Measurements from ENCODE around the gene RNF149.

Gene RNF149

DNA sequence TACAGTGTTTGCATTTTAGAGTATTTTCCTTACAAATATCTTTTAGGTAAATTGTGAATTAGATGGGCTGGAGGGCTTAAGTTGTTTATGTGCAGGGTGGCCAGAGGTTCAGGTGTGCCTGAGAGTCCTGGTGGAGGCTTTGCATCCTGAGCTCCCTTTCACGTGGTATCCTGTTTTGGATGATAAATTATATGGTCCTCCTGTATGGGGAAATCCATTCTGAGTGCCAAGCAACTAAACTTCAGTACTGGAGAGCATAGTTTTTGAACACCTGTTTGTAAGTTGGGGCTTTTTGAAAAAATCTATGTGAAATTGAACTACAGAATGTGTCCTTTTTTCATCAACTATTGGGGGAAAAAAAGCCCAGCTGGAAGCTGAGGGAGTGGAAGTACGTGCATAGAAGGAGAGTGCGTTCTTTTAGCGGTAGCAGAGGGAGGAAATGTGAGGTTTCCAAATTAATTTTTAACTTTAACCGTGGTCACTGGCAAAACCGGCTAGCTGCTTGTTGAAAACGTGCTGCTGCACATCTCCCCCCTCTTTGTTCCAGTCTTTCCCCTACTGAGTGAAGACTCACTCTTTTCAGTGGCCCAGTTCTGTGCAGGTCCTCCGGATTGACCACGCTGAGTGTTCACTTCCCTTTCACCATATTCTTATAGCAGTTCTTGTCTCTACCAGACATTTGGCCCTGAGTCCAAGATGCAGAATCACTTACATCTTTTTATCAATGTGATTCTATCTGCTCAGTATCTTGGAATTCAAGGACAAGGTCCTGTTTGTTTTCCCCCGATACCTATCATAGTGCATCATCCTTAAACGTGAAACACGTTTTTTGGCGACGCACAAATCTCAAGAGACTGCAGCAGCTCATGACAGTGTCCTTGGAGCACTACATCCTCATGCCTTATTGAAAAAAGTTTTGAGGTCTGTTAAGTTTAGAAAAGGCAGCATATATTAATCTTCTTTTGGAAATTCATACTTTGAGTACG is 40.5 kb downstream of the RNF149 start:
- H3K18ac ChIP-seq (ENCODE audit: low read depth in 1 of 2, low read length in 2 of 2) = no peak overlapping the region
- no peaks in the 10 kb centered on the region for H3K27me3 ChIP-seq (ENCODE audit: control insufficient read depth in 1 of 2, insufficient read depth in 1 of 2, low read length in 2 of 2)
- peaks cover 6% of the 10 kb centered on the region for H3K4me1 ChIP-seq (ENCODE audit: control insufficient read depth, insufficient read depth, low read depth, low read length)
- peak overlapping the region; percentile 41 for H3K4me2 ChIP-seq (ENCODE audit: low read length, poor library complexity, severe bottlenecking)
- H3K23ac ChIP-seq (ENCODE audit: low read length in 2 of 2) = no peak overlapping the region
- H4K91ac ChIP-seq (ENCODE audit: low read length) = no peak overlapping the region
- no peak overlapping the region for H3K14ac ChIP-seq (ENCODE audit: low read length in 2 of 2)
- peaks cover 18 to 97% of the 10 kb centered on the region in 2 experiments for H3K36me3 ChIP-seq (ENCODE audit: control insufficient read depth in 1 of 2, insufficient read depth in 2 of 2, low read depth in 1 of 2, low read length in 2 of 2)
- no peaks in the 10 kb centered on the region for H3K9me3 ChIP-seq (ENCODE audit: control insufficient read depth, low read length)
- H3K4ac ChIP-seq (ENCODE audit: low read depth in 1 of 2, low read length in 2 of 2) = no peak overlapping the region
- H3K4me3 ChIP-seq (ENCODE audit: insufficient read depth in 1 of 2, low read depth in 1 of 2, low read length in 2 of 2) = no peak overlapping the region
- no peak overlapping the region for H2AFZ ChIP-seq (ENCODE audit: low read depth, low read length)
- peak overlapping the region; percentile 78 for H3K27ac ChIP-seq (ENCODE audit: low read length, poor library complexity, severe bottlenecking)
- H3K79me1 ChIP-seq (replicated peaks; ENCODE audit: low read length, poor library complexity, severe bottlenecking) = peaks cover 24% of the 10 kb centered on the region
- H3K9ac ChIP-seq (ENCODE audit: low read length) = no peak overlapping the region
- no peak for DNase-seq
- no peak overlapping the region for H2AK5ac ChIP-seq (ENCODE audit: low read length, severe bottlenecking)
- no peak overlapping the region for H2BK15ac ChIP-seq (ENCODE audit: low read depth, poor library complexity, severe bottlenecking)
- H2BK5ac ChIP-seq (ENCODE audit: low read depth, low read length, poor library complexity, severe bottlenecking) = no peak overlapping the region
- no peak overlapping the region for H2BK120ac ChIP-seq (ENCODE audit: low read depth, low read length)
- WGBS = 97% methylated on average over 15 of the region's 15 CpGs
- no peak overlapping the region for H2BK12ac ChIP-seq (ENCODE audit: low read length in 2 of 2)
- H4K8ac ChIP-seq (ENCODE audit: low read length) = no peak overlapping the region

DNA sequence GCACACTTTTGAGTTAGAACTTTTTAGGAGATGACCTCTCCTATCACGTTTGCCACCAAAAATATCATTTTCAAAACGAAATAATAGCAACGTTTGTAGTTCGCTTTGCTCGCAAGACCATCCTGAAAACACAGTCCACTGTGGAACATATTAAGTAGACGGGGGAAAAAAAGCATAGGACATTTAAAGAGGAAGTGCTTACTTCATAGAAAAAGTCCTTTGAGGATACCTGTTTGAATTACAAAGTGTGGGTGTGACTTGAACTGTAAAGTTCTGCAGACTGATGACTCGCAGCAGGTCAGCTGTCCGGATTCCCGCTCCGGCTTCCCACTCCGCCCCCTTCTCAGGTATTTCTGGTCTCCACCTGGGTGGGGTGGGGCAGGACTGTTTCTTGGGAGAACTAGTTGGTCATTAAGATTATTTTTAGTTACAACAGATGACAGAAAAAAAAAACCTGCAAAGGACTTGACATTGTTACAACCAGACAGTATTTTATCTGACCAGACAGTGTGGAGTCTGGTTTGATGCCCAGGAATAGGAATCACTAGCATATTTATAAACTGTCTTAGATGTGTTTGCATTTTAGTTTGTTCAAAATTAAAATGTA is 42.5 kb downstream of the RNF149 start:
- Histone ChIP-seq H3K23ac (ENCODE audit: low read length in 2 of 2) (no peak overlapping the region), H2BK120ac (ENCODE audit: low read depth, low read length) (no peak overlapping the region), H4K8ac (ENCODE audit: low read length) (no peak overlapping the region), H3K14ac (ENCODE audit: low read length in 2 of 2) (no peak overlapping the region), H3K79me1 (replicated peaks; ENCODE audit: low read length, poor library complexity, severe bottlenecking) (peaks cover 28% of the 10 kb centered on the region), H4K91ac (ENCODE audit: low read length) (no peak overlapping the region), H2BK15ac (ENCODE audit: low read depth, poor library complexity, severe bottlenecking) (no peak overlapping the region), H2BK5ac (ENCODE audit: low read depth, low read length, poor library complexity, severe bottlenecking) (no peak overlapping the region), H3K18ac (ENCODE audit: low read depth in 1 of 2, low read length in 2 of 2) (no peak overlapping the region), H3K9ac (ENCODE audit: low read length) (no peak overlapping the region), H3K36me3 (ENCODE audit: control insufficient read depth in 1 of 2, insufficient read depth in 2 of 2, low read depth in 1 of 2, low read length in 2 of 2) (peaks cover 21 to 93% of the 10 kb centered on the region in 2 experiments), H3K4me2 (ENCODE audit: low read length, poor library complexity, severe bottlenecking) (no peak overlapping the region), H3K4me1 (ENCODE audit: control insufficient read depth, insufficient read depth, low read depth, low read length) (peaks cover 4% of the 10 kb centered on the region), H3K4me3 (ENCODE audit: insufficient read depth in 1 of 2, low read depth in 1 of 2, low read length in 2 of 2) (no peak overlapping the region), H2AK5ac (ENCODE audit: low read length, severe bottlenecking) (no peak overlapping the region), H3K4ac (ENCODE audit: low read depth in 1 of 2, low read length in 2 of 2) (no peak overlapping the region), H3K27me3 (ENCODE audit: control insufficient read depth in 1 of 2, insufficient read depth in 1 of 2, low read length in 2 of 2) (no peaks in the 10 kb centered on the region), H2AFZ (ENCODE audit: low read depth, low read length) (no peak overlapping the region), H3K9me3 (ENCODE audit: control insufficient read depth, low read length) (no peaks in the 10 kb centered on the region), H2BK12ac (ENCODE audit: low read length in 2 of 2) (no peak overlapping the region), H3K27ac (ENCODE audit: low read length, poor library complexity, severe bottlenecking) (no peak overlapping the region)
- DNase-seq = no peak
- 81% methylated on average over 11 of the region's 11 CpGs for WGBS

DNA sequence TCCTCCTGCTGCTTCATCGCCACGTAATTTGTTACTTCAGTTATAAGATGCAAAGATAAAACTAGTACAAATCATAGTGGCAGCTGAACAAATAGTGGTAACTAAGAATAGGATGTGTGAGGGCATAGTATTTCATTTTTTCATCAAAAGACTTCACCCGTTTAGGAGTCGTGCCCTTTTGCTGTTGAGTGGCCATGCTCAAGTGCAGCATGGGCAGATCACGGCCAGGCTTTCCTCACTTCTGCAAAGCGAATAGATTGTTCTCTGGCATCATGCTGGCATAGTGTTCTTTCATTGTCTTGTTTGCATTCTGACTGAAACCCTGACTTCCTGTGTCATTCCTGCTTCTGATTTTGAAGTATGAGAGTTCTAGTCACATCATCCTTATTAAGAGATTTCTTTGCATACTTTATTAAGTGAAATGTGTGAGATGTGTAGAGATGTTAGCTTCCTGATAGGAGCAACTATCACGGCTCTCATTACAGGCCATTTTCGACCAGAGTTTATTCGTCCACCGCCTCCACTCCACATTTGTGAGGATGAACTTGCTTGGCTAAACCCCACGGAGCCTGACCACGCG is 44.1 kb downstream of the RNF149 start:
- no peak overlapping the region for H4K8ac ChIP-seq (ENCODE audit: low read length)
- no peak overlapping the region for H3K4me3 ChIP-seq (ENCODE audit: insufficient read depth in 1 of 2, low read depth in 1 of 2, low read length in 2 of 2)
- H4K91ac ChIP-seq (ENCODE audit: low read length) = no peak overlapping the region
- H2BK120ac ChIP-seq (ENCODE audit: low read depth, low read length) = no peak overlapping the region
- H2BK15ac ChIP-seq (ENCODE audit: low read depth, poor library complexity, severe bottlenecking) = no peak overlapping the region
- H3K79me1 ChIP-seq (replicated peaks; ENCODE audit: low read length, poor library complexity, severe bottlenecking) = peaks cover 26% of the 10 kb centered on the region
- H3K4me2 ChIP-seq (ENCODE audit: low read length, poor library complexity, severe bottlenecking) = no peak overlapping the region
- H3K27me3 ChIP-seq (ENCODE audit: control insufficient read depth in 1 of 2, insufficient read depth in 1 of 2, low read length in 2 of 2) = no peaks in the 10 kb centered on the region
- H3K4me1 ChIP-seq (ENCODE audit: control insufficient read depth, insufficient read depth, low read depth, low read length) = peaks cover 4% of the 10 kb centered on the region
- H3K36me3 ChIP-seq (ENCODE audit: control insufficient read depth in 1 of 2, insufficient read depth in 2 of 2, low read depth in 1 of 2, low read length in 2 of 2) = peaks cover 19 to 87% of the 10 kb centered on the region in 2 experiments
- no peak overlapping the region for H3K27ac ChIP-seq (ENCODE audit: low read length, poor library complexity, severe bottlenecking)
- H2BK5ac ChIP-seq (ENCODE audit: low read depth, low read length, poor library complexity, severe bottlenecking) = no peak overlapping the region
- H2BK12ac ChIP-seq (ENCODE audit: low read length in 2 of 2) = no peak overlapping the region
- WGBS = over 99% methylated on average over 11 of the region's 13 CpGs
- no peak overlapping the region for H3K9ac ChIP-seq (ENCODE audit: low read length)
- H3K23ac ChIP-seq (ENCODE audit: low read length in 2 of 2) = no peak overlapping the region
- H3K18ac ChIP-seq (ENCODE audit: low read depth in 1 of 2, low read length in 2 of 2) = no peak overlapping the region
- H3K4ac ChIP-seq (ENCODE audit: low read depth in 1 of 2, low read length in 2 of 2) = no peak overlapping the region
- no peak overlapping the region for H2AK5ac ChIP-seq (ENCODE audit: low read length, severe bottlenecking)
- no peaks in the 10 kb centered on the region for H3K9me3 ChIP-seq (ENCODE audit: control insufficient read depth, low read length)
- DNase-seq = no peak
- no peak overlapping the region for H3K14ac ChIP-seq (ENCODE audit: low read length in 2 of 2)
- H2AFZ ChIP-seq (ENCODE audit: low read depth, low read length) = no peak overlapping the region

DNA sequence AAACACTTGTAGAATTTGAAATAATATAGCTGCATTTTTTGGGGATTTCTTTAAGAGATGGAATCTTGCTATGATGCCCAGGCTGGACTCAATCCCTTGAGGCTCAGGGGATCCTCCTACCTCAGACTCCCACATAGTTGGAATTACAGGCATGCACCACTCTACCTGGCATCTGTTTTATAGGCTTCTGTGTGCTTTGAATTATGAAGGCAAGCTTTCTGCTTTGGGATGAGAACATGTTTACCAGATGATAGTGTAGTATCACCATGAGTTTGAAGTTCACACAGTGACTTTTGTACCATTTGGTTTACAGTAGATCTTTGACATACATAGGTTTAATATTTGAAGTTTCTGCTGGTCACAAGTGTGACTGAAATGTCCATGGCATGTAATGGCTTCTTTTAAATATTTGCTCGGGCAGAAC is 45.1 kb downstream of the RNF149 start:
- Histone ChIP-seq H2BK5ac (ENCODE audit: low read depth, low read length, poor library complexity, severe bottlenecking) (no peak overlapping the region), H3K27me3 (ENCODE audit: control insufficient read depth in 1 of 2, insufficient read depth in 1 of 2, low read length in 2 of 2) (no peaks in the 10 kb centered on the region), H3K36me3 (ENCODE audit: control insufficient read depth in 1 of 2, insufficient read depth in 2 of 2, low read depth in 1 of 2, low read length in 2 of 2) (peaks cover 24 to 87% of the 10 kb centered on the region in 2 experiments), H3K9ac (ENCODE audit: low read length) (no peak overlapping the region), H2AK5ac (ENCODE audit: low read length, severe bottlenecking) (no peak overlapping the region), H3K4ac (ENCODE audit: low read depth in 1 of 2, low read length in 2 of 2) (no peak overlapping the region), H3K23ac (ENCODE audit: low read length in 2 of 2) (no peak overlapping the region), H3K9me3 (ENCODE audit: control insufficient read depth, low read length) (no peaks in the 10 kb centered on the region), H2BK15ac (ENCODE audit: low read depth, poor library complexity, severe bottlenecking) (no peak overlapping the region), H3K14ac (ENCODE audit: low read length in 2 of 2) (no peak overlapping the region), H2BK12ac (ENCODE audit: low read length in 2 of 2) (no peak overlapping the region), H3K4me2 (ENCODE audit: low read length, poor library complexity, severe bottlenecking) (no peak overlapping the region), H4K8ac (ENCODE audit: low read length) (no peak overlapping the region), H3K4me1 (ENCODE audit: control insufficient read depth, insufficient read depth, low read depth, low read length) (peaks cover 4% of the 10 kb centered on the region), H3K4me3 (ENCODE audit: insufficient read depth in 1 of 2, low read depth in 1 of 2, low read length in 2 of 2) (no peak overlapping the region), H2BK120ac (ENCODE audit: low read depth, low read length) (no peak overlapping the region), H4K91ac (ENCODE audit: low read length) (no peak overlapping the region), H3K27ac (ENCODE audit: low read length, poor library complexity, severe bottlenecking) (no peak overlapping the region), H2AFZ (ENCODE audit: low read depth, low read length) (no peak overlapping the region), H3K18ac (ENCODE audit: low read depth in 1 of 2, low read length in 2 of 2) (no peak overlapping the region), H3K79me1 (replicated peaks; ENCODE audit: low read length, poor library complexity, severe bottlenecking) (peaks cover 31% of the 10 kb centered on the region)
- no peak for DNase-seq
- no CpG with 5 or more reads among the region's 1 CpG for WGBS
